Measurements from ENCODE around the gene RNU6-9.
A peak's percentile ranks its signal among the peaks of the same experiment; 100 is the strongest.
"Not testable (repeated sequence)": the region's sequence is repeated elsewhere in the genome, so short reads cannot be mapped to it uniquely, and the experiment has no call there.

Gene RNU6-9

GRCh38 chr19:861756-862580 is 31.3 kb upstream of the RNU6-9 start:
- peak; percentile 68 for DNase-seq

GRCh38 chr19:862581-863314 is 30.5 kb upstream of the RNU6-9 start:
- DNase-seq, result peak; percentile 79

- no peak for DNase-seq
Observed at GRCh38 chr19:863315-863620, 30.0 kb upstream of the RNU6-9 start.

GRCh38 chr19:866769-867300 is 26.4 kb upstream of the RNU6-9 start:
- DNase-seq, result no peak

- no peak for DNase-seq
Observed at GRCh38 chr19:867301-867793, 25.9 kb upstream of the RNU6-9 start.

- no peak for DNase-seq
Observed at GRCh38 chr19:867855-868457, 25.3 kb upstream of the RNU6-9 start.

- no peak for DNase-seq
Observed at GRCh38 chr19:868458-869244, 24.6 kb upstream of the RNU6-9 start.

- peak; percentile 79 for DNase-seq
Observed at GRCh38 chr19:869245-870177, 23.8 kb upstream of the RNU6-9 start.

- no peak for DNase-seq
Observed at GRCh38 chr19:870314-870713, 23.0 kb upstream of the RNU6-9 start.

GRCh38 chr19:870963-871401 is 22.3 kb upstream of the RNU6-9 start:
- peak; percentile 76 for DNase-seq

- DNase-seq, result no peak
Observed at GRCh38 chr19:871446-872265, 21.6 kb upstream of the RNU6-9 start.

GRCh38 chr19:872266-872951 is 20.9 kb upstream of the RNU6-9 start:
- no peak for DNase-seq

- DNase-seq, result peak; percentile 61
Observed at GRCh38 chr19:873084-873483, 20.2 kb upstream of the RNU6-9 start.

- no peak for DNase-seq
Observed at GRCh38 chr19:873561-874041, 19.7 kb upstream of the RNU6-9 start.

- DNase-seq, result no peak
Observed at GRCh38 chr19:875265-875879, 17.9 kb upstream of the RNU6-9 start.

GRCh38 chr19:876089-876488 is 17.2 kb upstream of the RNU6-9 start:
- no peak for DNase-seq

GRCh38 chr19:876780-877314 is 16.4 kb upstream of the RNU6-9 start:
- no peak for DNase-seq

GRCh38 chr19:877992-878660 is 15.2 kb upstream of the RNU6-9 start:
- DNase-seq, result not testable (repeated sequence)

Data from femur (tissue), 1 donor.